HL-60/S4 (cell line): ENCODE data around the gene NECAB3.
"Not testable (repeated sequence)": the region's sequence is repeated elsewhere in the genome, so short reads cannot be mapped to it uniquely, and the experiment has no call there.

Source experiments
- in situ Hi-C: fragments of 300-500 bp; cut with MboI; formaldehyde crosslinking; loops from 2 replicates; pipeline ENCODE4 v1.14.3; 2022; ENCODE audit warnings: low sequenced_read_pairs

NECAB3 gene

DNA sequence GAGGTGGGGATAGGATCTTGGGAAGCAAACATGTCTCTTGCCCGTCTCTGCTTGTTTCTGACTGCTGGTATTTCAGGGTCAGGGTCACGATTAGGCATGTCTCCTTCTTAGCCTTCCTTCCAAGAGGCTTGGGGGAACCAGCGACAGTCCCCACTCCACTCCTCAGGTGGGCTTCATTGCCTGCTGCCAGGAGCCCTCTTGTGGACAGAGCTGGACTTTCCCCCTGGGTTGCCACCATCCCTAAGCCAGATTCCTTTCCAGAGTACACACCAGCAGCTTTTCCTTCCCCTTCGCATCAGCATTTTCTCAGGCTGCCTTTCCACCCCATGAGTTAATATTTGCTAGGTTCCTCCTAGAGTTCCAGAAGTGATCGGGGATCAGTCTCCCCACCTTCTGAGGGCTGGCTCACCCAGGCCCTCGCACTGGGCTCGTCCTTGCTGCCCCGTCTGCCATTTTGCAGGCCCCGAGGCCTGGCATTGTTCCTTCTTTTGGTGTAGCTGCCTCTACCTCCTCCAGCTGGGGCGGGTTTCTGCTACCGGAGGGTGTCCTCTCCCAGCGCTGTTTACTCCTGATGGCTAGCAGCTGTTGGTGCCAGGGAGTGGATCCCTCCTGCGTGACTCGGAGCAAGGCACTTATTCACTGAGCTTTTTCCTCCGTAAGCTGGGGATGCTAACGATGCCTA lies 20.9 kb downstream of the NECAB3 start:
- in situ Hi-C loops: no loop called here

DNA sequence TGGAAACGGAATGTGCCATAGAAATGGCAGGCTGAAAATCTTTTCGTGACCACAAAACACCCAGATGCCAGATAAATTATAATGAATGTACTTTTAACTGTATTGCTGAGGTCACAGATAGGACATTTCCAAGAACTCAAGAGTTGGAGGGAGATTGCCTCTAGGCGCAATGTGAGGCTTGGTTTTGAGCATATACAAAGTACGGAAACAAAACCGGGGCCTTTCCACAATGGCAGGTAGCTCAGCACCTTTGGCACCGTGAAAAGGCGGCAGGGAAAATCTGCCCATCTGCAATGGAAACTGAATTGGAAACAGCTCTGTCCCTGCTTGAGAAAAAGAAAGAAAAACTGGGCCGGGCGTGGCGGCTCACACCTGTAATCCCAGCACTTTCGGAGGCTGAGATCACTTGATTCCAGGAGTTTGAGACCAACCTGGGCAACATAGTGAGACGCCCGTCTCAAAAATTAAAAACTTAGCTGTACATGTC lies 22.6 kb downstream of the NECAB3 start:
- in situ Hi-C loops: no loop called here

DNA sequence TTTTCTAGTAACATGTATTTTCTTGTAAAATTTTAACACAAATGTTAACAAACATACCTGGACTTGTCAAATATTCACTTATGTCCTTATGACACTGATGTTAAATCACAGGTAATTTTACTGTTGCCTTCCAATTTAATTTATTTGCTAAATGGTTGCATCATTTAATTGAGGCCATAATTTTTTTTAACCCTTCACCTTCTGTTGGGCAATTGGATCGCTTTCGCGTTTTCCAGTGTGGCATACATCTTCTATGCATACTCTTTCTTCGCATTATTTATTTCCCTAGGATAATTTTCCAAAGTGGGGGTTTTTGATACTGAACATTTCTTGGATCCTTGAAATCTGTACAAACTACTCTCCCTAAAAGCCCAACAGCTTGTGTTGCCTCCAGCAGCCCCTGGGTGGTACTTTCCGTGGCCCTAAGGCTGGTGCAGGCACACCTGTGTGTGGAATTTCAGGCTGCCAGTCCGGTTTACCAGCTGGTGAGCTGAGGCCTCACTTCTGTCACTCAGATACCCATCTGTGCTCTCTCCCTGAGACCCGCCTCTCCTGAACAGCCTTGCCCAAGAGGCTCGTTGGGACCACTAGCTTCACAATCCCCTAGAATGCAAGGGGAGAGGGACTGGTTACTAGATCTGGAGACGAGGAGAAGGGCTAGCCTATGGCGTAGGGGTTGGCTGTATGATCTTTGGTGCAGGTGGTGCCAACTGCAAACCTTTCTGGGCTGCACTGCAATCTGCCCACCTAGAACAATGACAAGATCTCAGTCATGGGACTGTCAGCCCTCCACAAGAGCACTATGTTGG lies 23.3 kb downstream of the NECAB3 start:
- in situ Hi-C loops: no loop called here

DNA sequence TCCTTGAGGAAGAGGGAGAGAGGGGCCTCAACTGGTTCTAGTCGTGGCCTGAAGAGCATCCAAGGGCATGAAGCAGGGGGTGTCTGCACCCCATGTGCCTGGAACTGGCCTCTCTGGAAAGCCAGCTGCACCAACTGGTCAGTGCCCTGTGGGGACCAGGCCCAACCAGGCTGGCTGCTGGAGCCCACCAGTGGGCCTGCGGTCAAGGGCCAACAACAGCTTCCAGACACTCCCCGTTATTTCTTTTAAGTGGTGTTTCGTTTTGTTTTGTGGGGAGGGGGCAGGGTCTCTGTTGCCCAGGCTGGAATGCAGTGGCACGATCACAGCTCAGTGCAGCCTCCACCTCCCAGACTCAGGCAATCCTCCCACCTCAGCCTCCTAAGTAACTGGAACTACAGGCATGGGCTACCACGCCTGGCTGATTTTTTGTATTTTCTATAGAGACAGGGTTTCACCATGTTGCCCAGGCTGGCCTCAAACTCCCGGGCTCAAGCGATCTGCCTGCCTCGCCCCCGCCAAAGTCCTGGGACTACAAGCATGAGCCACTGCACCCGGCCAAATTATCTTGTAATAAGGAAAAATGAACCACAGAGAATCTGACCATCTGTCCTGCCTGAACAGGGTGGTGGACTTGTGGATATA lies 24.0 kb downstream of the NECAB3 start:
- in situ Hi-C loops: no loop called here

DNA sequence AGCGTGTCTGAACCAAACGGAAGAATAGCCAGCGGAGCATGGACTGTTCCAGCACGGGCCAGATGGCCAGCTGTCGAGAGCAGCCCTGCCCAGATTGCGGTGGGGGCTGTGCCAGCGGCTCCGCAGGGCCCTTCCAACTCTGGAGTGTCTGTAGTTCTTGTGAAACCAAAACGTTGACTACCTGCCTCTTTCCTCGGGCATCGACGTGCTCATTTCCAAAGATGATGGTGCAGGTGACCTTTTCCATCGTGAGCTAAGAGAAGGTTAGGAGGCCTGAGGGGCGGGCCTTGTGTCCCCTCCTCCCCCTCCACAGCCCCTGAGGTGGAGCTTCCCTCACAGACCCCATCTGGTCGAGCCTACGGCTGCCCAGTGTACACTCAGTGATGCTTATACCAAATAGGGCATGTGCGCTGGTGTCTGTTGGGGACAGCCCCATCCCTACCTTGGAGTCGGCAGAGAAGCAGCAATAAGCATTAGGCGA lies 25.0 kb downstream of the NECAB3 start:
- in situ Hi-C loops: no loop called here

DNA sequence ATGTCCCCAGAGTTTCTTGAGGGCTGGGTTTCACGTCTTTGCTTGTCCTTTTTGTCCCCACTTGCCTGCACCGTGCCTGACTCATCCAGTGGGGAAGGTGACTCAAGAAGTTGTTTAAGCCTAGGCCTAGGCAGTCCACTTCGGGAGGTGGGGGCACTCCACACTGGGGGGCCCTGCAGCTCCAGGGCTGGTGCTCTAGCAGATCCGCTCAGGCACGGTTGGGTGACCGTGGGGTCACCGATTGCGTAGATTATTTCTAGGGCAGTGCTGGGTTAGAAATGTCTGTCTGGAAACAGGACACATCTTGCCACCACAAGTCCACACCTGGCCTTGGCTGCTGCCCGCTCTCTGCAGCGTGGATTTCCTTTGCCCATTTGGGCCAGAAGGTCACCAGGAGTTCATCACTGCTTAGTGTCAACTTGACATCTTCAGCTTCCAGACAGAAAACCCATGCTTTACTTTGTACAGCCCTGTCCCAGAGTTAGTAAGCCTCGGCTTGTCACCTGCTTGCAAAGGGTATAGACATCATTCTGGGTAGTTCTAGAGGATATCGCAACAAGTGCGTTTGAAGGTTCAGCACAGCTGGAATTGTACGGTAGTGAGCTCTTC lies 25.7 kb downstream of the NECAB3 start:
- in situ Hi-C loops: no loop called here

DNA sequence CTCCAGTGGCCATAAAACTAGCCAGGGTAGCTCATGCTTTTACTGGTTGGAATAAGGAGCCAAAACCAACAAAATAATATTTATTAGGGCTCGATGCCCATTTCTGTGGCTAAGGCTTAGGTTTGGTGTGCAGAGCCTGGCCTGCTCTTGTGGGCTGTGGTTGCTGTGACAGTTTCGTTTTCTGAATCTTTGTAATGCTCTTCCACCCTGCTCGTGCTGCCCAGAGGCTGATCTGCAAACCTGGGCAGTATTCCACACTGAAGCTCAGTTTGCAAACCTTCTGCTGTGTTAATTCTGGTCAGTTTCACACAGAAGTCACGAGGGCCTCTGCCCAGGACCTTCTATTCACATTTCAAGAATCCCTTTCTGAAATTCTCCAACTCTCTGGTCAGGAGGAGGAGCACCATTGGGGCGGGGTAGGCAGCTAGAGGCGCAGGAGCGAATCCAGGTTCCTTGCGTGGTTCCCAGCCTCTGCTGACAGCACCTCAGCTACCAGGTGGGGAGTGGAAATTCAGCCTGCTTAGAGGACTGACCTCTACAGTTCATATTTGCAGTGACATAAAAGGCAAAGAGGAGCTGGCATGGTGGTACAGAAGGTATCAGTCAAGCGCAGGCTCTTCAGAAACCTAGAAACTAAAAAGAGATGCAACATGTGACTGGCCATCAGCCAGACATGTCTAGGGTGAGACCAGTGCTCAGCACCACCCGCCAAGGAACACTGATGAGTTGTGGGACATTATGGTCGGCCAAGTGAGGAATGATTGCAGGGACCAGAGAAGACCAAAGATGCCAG lies 26.4 kb downstream of the NECAB3 start:
- in situ Hi-C loops: no loop called here

DNA sequence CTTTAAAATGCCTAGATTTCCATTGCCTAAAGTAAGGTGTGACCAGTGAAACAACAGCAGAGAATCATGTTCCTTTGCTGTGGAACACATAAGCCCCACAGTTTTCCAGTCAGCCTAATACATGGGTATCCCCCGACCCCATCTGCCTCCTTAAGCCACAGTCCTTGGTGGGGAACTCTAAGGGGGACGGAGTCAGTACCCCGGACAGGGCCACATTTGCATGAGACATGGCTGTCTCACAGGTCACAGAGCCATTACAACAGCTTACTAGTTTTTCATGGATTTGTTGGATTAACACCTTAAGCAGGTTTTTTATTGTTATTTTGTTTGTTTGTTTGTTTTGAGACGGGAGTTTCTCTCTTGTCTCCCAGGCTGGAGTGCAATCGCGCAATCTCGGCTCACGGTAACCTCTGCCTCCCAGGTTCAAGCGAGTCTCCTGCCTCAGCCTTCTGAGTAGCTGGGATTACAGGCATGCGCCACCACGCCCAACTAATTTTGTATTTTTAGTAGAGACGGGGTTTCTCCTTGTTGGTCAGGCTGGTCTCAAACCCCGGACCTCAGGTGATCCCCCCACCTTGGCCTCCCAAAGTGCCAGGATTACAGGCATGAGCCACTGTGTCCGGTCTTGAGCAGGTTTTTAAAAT lies 27.1 kb downstream of the NECAB3 start:
- in situ Hi-C loops: not testable (repeated sequence)

DNA sequence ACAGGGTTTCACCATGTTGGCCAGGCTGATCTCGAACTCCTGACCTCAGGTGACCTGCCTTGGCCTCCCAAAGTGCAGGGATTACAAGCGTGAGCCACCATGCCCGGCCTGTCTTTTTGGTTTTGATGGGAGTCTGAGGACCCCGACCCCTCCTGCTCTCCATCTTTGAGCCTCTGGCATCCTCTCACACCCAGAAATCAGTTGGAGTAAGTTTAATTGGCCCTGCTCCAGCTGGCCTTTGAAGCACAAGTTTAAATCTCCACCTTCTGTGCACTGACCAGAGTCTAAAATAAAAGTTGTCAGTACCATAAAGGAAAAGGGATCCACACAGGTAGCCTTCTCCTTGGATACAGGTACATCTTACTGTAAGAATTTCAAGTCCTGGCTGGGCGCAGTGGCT lies 28.0 kb downstream of the NECAB3 start:
- in situ Hi-C loops: no loop called here

DNA sequence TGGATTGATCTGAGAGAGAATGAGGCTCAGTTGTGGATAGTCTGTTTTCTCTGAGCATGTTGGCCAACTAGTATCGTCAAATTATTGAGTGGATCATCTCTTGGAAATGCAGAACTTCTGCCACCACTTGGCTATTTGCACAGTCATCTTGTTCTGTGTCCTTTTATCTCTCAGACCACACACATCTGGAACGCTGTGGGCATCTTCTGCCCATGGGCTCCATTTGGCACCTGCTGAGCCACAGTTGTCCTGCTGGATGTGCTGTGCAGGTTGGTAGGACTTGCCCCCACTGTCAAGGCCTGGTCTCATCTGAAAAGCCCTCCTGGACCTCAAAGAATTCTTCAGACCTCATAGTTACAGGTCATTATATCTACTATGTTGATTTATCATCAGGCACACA lies 28.8 kb downstream of the NECAB3 start:
- in situ Hi-C loops: no loop called here

DNA sequence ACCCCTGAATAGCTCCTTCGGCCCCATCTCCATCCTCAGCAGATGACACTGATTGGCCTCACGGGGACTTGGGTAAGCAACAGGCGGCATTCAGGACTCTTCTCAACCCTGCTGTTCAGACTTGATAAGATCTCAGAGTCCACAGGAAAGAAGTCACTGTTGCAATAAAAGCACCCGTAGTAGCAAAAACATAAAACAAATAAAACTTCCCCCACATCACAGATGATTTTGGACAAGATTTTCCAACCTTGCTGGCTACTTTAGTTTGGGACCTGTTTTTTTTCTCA lies 29.2 kb downstream of the NECAB3 start:
- in situ Hi-C loops: no loop called here

DNA sequence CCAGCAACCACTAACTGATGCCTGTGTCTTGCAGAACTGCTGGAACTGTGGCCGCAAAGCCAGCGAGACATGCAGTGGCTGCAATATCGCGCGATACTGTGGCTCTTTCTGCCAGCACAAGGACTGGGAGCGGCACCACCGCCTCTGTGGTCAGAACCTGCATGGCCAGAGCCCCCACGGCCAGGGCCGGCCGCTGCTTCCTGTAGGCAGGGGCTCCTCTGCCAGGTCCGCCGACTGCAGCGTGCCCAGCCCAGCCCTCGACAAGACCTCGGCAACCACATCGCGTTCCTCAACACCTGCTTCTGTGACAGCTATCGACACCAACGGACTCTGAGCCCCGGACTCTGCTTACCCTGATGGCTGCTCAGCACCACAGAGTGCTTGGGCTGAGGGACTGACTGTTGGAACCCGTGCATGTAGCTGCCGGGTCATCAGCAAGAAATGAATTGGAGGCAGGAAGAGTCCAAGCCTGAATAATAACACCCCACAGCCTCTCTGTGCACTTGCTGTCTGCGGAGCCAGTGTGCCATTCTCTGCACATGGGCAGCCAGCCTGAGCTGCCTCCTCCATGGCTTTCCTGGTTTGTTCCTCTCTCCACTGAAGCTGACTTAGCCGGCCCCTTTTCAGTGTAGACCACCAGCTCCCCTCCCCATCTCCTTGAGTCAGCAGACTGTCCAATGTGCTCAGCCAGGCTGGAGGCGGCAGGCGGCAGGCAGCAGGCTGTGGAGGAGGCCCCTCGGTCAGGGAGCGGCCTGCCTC lies 29.7 kb downstream of the NECAB3 start:
- in situ Hi-C loops: no loop called here

DNA sequence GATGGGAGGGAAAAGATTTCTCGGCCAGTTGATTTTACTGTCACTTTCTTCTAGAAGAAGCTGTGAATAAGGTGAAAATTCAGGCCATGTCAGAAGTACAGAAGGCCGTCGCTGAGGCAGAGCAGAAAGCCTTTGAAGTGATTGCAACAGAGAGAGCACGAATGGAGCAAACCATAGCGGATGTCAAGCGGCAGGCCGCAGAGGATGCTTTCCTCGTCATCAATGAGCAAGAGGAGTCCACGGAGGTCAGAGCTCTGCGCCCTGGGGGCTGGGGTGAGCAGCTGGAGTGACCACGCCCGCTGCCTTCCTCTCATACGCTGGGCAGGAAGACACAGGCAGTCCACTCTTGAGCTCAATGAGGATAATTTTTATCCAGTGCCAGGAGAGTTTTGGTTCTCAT lies 33.9 kb downstream of the NECAB3 start:
- in situ Hi-C loops: no loop called here

DNA sequence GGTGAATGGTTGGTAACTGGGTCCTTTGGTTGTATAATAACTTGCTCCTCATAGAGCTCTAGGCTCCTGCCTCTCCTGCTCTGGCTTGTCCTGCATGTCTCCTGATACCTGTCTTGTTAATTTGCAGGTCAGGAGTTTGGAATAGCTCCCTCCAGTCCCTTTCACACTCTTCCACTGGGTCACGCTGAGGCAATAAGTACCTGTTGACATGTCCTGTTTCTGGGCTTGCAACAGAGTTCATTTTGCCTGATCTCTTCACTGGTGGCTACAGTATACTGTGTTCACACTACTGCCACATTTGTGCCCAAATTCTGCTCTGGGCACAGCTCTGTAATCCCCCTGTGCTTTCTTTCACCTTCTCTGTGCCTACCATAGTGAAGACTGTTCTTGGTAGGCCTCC lies 37.5 kb downstream of the NECAB3 start:
- in situ Hi-C loops: no loop called here

DNA sequence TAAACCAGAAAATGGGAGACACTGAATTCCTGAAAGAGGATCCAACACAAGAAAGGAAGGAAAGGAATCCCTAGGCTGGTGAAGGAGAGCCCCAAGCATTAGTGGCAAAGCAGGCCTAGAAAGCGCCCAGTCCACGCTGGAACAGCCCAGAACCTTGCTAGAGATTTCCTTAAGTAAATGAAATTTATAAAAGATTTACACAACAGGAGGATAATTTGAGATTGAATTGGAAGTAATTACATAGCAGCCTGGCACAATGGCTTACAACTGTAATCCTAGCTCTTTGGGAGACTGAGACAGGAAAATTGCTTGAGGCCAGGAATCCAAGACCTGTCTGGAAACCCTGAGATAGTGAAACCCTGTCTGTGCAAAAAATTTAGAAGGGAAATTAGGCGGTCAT lies 38.9 kb downstream of the NECAB3 start:
- in situ Hi-C loops: no loop called here

DNA sequence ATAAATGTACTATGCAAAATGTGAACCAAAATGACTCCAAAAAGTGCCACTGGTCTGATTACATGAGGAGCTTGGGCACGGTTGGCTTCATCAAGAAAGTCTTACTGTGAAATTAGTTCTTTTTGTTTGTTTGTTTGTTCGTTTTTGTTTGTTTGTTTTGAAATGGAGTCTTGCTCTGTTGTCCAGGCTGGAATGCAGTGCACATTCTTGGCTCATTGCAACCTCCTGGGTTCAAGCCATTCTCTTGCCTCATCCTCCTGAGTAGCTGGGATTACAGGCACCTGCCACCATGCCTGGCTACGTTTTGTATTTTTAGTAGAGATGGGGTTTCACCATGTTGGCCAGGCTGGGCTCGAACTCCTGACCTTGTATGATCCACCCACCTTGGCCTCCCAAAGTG lies 42.3 kb downstream of the NECAB3 start:
- in situ Hi-C loops: not testable (repeated sequence)

DNA sequence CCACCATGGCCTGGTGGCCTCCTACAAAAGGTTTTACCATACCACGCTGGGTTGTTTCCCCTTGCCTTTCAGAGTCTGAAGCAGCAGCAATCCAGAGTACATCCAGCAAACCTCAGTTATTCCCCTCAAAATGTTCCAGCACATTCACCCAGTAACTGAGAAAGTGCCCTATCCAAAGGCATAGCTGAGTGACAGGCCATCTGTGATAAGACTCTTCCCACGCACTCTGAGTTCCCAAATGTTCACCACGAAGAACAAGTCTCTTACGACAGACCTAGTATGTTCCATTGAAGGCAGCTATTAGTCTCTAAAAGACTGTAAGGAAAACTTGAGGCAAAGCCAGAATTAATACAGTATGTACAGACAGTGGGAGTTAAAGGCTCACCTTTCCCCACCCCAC lies 43.7 kb downstream of the NECAB3 start:
- in situ Hi-C loops: no loop called here

DNA sequence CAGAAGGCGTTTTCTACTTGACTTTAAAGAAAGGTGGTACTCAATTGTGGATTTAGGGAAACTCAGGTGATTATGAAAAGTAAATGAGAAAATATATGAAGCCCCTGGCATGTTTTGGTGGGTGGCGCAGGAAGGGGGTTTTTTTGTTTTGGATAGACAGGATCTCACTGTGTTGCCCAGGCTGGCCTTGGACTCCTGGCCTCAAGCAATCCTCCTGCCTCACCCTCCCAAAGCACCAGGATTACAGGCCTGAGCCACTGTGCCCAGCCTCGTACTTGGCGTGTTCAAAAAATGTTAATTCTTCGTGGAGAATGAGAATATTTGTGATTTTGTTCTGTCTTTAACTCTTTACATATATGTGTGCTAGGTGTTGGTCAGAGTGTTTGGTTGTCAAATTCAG lies 44.2 kb downstream of the NECAB3 start:
- in situ Hi-C loops: no loop called here

DNA sequence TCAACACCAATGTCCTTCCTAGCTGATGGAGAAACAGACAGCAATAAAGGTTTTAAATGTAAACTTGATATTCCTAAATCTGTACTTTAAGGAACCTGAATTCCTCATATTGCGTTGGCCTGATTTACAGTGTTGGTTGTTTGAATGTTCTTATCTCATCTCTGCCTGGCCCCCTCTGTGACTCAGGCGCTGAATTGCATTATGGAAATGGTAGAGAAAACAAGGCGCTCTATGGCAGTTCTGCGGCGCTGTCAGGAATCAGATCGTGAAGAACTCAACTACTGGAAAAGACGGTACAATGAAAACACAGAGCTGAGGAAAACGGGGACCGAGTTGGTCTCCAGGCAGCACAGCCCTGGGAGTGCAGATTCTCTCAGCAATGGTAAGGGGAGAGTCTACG lies 44.7 kb downstream of the NECAB3 start:
- in situ Hi-C loops: no loop called here
